GM23338 (cell line): ENCODE measurements around the gene FOXP1.

ENCODE experiments used
- TF ChIP-seq, protein P1 (sequence below), 2 experiments: fragments of 200-600 bp in 1 of 2; sonication (generic) in 1 of 2; conservative IDR thresholded peaks; 2 replicates each; pipeline versions ENCODE4 v1.5.1 to v1.6.1; 2016 to 2017; ENCODE audit warnings: antibody characterized with exemption in 2 of 2, low read depth in 2 of 2, mild to moderate bottlenecking in 2 of 2, moderate library complexity in 1 of 2
- TF ChIP-seq, protein P2 (sequence below): IDR thresholded peaks from one replicate; pipeline ENCODE4 v1.6.1; 2018; ENCODE audit warnings: antibody characterized with exemption; ENCODE audit not compliant: unreplicated experiment

DNA sequence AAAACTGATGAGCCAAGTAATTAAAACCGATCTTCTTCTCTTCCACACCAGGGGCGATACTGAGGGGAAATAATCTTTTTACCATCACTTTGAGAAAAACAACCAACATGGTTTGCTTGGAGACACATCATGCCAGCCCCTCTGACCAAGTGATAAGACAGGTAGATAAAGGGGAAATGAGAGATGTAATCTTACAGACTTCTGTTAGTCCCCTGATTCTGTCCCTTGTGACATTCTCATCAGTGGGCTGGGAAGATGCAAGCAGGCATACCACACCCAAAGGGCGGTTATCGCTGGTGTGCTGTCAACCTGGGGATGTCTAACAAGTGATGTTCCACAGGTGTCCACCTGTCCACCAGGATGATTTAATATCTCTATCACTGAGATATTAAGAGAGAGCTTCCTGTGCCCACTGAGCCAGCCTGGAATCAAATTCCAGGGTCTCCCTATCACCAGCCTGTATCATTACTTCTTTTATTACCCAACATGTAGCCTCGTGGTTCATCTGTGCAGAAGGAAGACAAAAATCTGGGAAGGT lies 315.0 kb downstream of the FOXP1 start:
- TF ChIP-seq, protein P1, sequence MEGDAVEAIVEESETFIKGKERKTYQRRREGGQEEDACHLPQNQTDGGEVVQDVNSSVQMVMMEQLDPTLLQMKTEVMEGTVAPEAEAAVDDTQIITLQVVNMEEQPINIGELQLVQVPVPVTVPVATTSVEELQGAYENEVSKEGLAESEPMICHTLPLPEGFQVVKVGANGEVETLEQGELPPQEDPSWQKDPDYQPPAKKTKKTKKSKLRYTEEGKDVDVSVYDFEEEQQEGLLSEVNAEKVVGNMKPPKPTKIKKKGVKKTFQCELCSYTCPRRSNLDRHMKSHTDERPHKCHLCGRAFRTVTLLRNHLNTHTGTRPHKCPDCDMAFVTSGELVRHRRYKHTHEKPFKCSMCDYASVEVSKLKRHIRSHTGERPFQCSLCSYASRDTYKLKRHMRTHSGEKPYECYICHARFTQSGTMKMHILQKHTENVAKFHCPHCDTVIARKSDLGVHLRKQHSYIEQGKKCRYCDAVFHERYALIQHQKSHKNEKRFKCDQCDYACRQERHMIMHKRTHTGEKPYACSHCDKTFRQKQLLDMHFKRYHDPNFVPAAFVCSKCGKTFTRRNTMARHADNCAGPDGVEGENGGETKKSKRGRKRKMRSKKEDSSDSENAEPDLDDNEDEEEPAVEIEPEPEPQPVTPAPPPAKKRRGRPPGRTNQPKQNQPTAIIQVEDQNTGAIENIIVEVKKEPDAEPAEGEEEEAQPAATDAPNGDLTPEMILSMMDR (conservative IDR thresholded peaks at IDR 0.05; ENCODE audit: low read depth in 2 of 2) = no peak
- TF ChIP-seq, protein P2, sequence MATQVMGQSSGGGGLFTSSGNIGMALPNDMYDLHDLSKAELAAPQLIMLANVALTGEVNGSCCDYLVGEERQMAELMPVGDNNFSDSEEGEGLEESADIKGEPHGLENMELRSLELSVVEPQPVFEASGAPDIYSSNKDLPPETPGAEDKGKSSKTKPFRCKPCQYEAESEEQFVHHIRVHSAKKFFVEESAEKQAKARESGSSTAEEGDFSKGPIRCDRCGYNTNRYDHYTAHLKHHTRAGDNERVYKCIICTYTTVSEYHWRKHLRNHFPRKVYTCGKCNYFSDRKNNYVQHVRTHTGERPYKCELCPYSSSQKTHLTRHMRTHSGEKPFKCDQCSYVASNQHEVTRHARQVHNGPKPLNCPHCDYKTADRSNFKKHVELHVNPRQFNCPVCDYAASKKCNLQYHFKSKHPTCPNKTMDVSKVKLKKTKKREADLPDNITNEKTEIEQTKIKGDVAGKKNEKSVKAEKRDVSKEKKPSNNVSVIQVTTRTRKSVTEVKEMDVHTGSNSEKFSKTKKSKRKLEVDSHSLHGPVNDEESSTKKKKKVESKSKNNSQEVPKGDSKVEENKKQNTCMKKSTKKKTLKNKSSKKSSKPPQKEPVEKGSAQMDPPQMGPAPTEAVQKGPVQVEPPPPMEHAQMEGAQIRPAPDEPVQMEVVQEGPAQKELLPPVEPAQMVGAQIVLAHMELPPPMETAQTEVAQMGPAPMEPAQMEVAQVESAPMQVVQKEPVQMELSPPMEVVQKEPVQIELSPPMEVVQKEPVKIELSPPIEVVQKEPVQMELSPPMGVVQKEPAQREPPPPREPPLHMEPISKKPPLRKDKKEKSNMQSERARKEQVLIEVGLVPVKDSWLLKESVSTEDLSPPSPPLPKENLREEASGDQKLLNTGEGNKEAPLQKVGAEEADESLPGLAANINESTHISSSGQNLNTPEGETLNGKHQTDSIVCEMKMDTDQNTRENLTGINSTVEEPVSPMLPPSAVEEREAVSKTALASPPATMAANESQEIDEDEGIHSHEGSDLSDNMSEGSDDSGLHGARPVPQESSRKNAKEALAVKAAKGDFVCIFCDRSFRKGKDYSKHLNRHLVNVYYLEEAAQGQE = no peak
